WTC11 (cell line): ENCODE data around the gene PODN. TPM values are rescaled to one million over a fixed set of nuclear protein-coding genes. Genes with fewer than 3 reads are reported as not detected.
A peak's percentile ranks its signal among the peaks of the same experiment; 100 is the strongest.

Experiments used
- ATAC-seq: fragments of 200-7000 bp; cut with Tn5 transposase; 2 replicates; pipeline ENCODE4 v1.10.0; 2021; ENCODE audit warnings: mild to moderate bottlenecking, moderate library complexity
- CTCF ChIA-PET: fragments of 300-600 bp; sonication (Branson Sonifier 250); formaldehyde crosslinking; loops from one replicate; lab custom pipeline; 2021; ENCODE audit warnings: antibody characterized with exemption; lab: Charles Lee
- POLR2A ChIA-PET: fragments of 350-600 bp; sonication (Branson Sonifier 250); formaldehyde crosslinking; loops from one replicate; lab custom pipeline; 2021; ENCODE audit warnings: antibody characterized with exemption; lab: Charles Lee
- DNase-seq: peaks from one replicate; pipeline ENCODE4 v3.0.0; 2021; ENCODE audit warnings: low spot score
- H3K27ac Mint-ChIP-seq: 2 replicates; pipeline ENCODE4 v1.8.0; 2021; ENCODE audit warnings: mixed read lengths
- H3K27me3 Mint-ChIP-seq: 2 replicates; pipeline ENCODE4 v1.8.0; 2021; ENCODE audit warnings: low read depth, mild to moderate bottlenecking, moderate library complexity, mixed read lengths
- H3K36me3 Mint-ChIP-seq: 2 replicates; pipeline ENCODE4 v1.8.0; 2021; ENCODE audit warnings: mixed read lengths
- H3K4me1 Mint-ChIP-seq: 2 replicates; pipeline ENCODE4 v1.8.0; 2022; ENCODE audit warnings: mixed read lengths
- H3K4me3 Mint-ChIP-seq: 2 replicates; pipeline ENCODE4 v1.8.0; 2021; ENCODE audit warnings: mild to moderate bottlenecking, moderate library complexity, mixed read lengths
- H3K9me3 Mint-ChIP-seq: 2 replicates; pipeline ENCODE4 v1.8.0; 2021; ENCODE audit warnings: mixed read lengths
- ELF4 ChIP-seq: sonication (generic); formaldehyde crosslinking; IDR thresholded peaks from 2 replicates; pipeline ENCODE4 v1.8.1; 2022; ENCODE audit warnings: low read depth, mild to moderate bottlenecking, moderate library complexity, missing genetic modification reagents
- ESRRA ChIP-seq: sonication (generic); formaldehyde crosslinking; IDR thresholded peaks from 2 replicates; pipeline ENCODE4 v1.8.1; 2022; ENCODE audit warnings: mild to moderate bottlenecking, missing genetic modification reagents, borderline replicate concordance
- FOXK1 ChIP-seq: sonication (generic); formaldehyde crosslinking; IDR thresholded peaks from 2 replicates; pipeline ENCODE4 v1.8.0; 2022; ENCODE audit warnings: mild to moderate bottlenecking, moderate library complexity, missing genetic modification reagents
- NFATC4 ChIP-seq: fragments of 250-450 bp; sonication (Bioruptor Pico); IDR thresholded peaks from 2 replicates; pipeline ENCODE4 v1.9.0; 2021; ENCODE audit warnings: mild to moderate bottlenecking
- PRRX2 ChIP-seq: fragments of 250-450 bp; sonication (Bioruptor Pico); IDR thresholded peaks from 2 replicates; pipeline ENCODE4 v1.8.0; 2021; ENCODE audit warnings: mild to moderate bottlenecking
- SMAD4 ChIP-seq: sonication (generic); formaldehyde crosslinking; IDR thresholded peaks from 2 replicates; pipeline ENCODE4 v1.8.0; 2022; ENCODE audit warnings: mild to moderate bottlenecking, missing genetic modification reagents
- TCF7 ChIP-seq: sonication (generic); formaldehyde crosslinking; IDR thresholded peaks from 2 replicates; pipeline ENCODE4 v1.8.0; 2022; ENCODE audit warnings: mild to moderate bottlenecking, low read depth, missing genetic modification reagents, moderate library complexity
- ZBTB21 ChIP-seq: sonication (generic); formaldehyde crosslinking; IDR thresholded peaks from 2 replicates; pipeline ENCODE4 v1.8.1; 2023; ENCODE audit warnings: mild to moderate bottlenecking, missing genetic modification reagents, borderline replicate concordance
- ZNF232 ChIP-seq: sonication (generic); formaldehyde crosslinking; IDR thresholded peaks from 2 replicates; pipeline ENCODE4 v1.8.0; 2022; ENCODE audit warnings: mild to moderate bottlenecking, missing genetic modification reagents
- ZNF423 ChIP-seq: fragments of 250-450 bp; sonication (Bioruptor Pico); IDR thresholded peaks from 2 replicates; pipeline ENCODE4 v2.1.2; 2022; ENCODE audit warnings: mild to moderate bottlenecking, moderate library complexity
- ZNF671 ChIP-seq: fragments of 250-450 bp; sonication (Bioruptor Pico); IDR thresholded peaks from 2 replicates; pipeline ENCODE4 v1.8.0; 2021; ENCODE audit warnings: mild to moderate bottlenecking
- total RNA-seq: library from RNA; stranded (reverse); gene quantifications from 3 replicates; pipeline ENCODE4 v1.2.3, GENCODE V29; 2021
- TF ChIP-seq, protein P1 (sequence below): sonication (generic); formaldehyde crosslinking; IDR thresholded peaks from 2 replicates; pipeline ENCODE4 v1.8.0; 2022; ENCODE audit warnings: mild to moderate bottlenecking, missing genetic modification reagents
- TF ChIP-seq, protein P2 (sequence below): sonication (generic); formaldehyde crosslinking; IDR thresholded peaks from 2 replicates; pipeline ENCODE4 v1.8.0; 2023; ENCODE audit warnings: missing genetic modification reagents
- TF ChIP-seq, protein P3 (sequence below): fragments of 250-450 bp; sonication (Bioruptor Pico); IDR thresholded peaks from 2 replicates; pipeline ENCODE4 v1.9.0; 2021; ENCODE audit warnings: mild to moderate bottlenecking, borderline replicate concordance
- TF ChIP-seq, protein P4 (sequence below): sonication (generic); formaldehyde crosslinking; IDR thresholded peaks from 2 replicates; pipeline ENCODE4 v1.8.1; 2023; ENCODE audit warnings: mild to moderate bottlenecking, missing genetic modification reagents, moderate library complexity
- TF ChIP-seq, protein P5 (sequence below): sonication (generic); formaldehyde crosslinking; IDR thresholded peaks from 2 replicates; pipeline ENCODE4 v1.8.1; 2022; ENCODE audit warnings: mild to moderate bottlenecking, moderate library complexity, missing genetic modification reagents
- TF ChIP-seq, protein P6 (sequence below): sonication (generic); formaldehyde crosslinking; IDR thresholded peaks from 2 replicates; pipeline ENCODE4 v1.8.1; 2023; ENCODE audit warnings: mild to moderate bottlenecking, missing genetic modification reagents, borderline replicate concordance
- TF ChIP-seq, protein P7 (sequence below): sonication (generic); formaldehyde crosslinking; IDR thresholded peaks from 2 replicates; pipeline ENCODE4 v1.8.0; 2022; ENCODE audit warnings: mild to moderate bottlenecking, missing genetic modification reagents
- TF ChIP-seq, protein P8 (sequence below): fragments of 250-450 bp; sonication (Bioruptor Pico); IDR thresholded peaks from 2 replicates; pipeline ENCODE4 v1.9.0; 2021; ENCODE audit warnings: mild to moderate bottlenecking

The PODN gene
- total RNA-seq, 1 experiment from 2014 or later: 0.48 TPM

DNA sequence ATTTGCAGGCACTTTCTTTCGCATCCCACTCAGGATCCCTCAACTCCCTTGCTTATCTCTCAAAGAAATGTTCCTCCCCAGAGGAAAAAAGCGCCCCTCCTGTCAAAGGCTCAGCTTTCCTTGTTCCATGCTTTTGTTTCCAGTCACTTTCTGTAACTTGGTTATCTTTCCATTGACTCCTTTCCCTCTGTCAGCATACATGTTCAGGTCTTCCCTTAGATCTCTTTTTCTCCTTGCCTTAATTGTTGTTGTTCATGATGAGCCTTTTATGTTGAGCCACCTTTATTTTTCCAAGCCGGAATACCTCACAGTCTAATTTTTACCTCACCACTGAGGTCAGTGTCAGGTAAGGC is 46.5 kb upstream of the PODN start:
- POLR2A ChIA-PET: no interaction called here
- Mint-ChIP-seq H3K27me3 (no peaks in the 10 kb centered on the region; the same call in 1 of the 2 replicates), H3K4me3 (peak overlapping the region; percentile 81), H3K4me1 (peaks cover 12% of the 10 kb centered on the region), H3K27ac (peak overlapping the region; percentile 2), H3K9me3 (no peaks in the 10 kb centered on the region; the same call in 1 of the 2 replicates), H3K36me3 (no peaks in the 10 kb centered on the region)
- CTCF ChIA-PET: interaction anchor here (0.9 to 1.4 kb wide), 5 partner anchors 39 to 167 kb away, joined by 3 to 5 read pairs (median 3); partner anchors contain the start of gene PODN
- TF ChIP-seq ZNF671 (CRISPR knock-in tag) (no peak), PRRX2 (CRISPR knock-in tag) (no peak), TCF7 (CRISPR knock-in tag) (no peak), ESRRA (CRISPR knock-in tag) (no peak)
- TF ChIP-seq, protein P1, sequence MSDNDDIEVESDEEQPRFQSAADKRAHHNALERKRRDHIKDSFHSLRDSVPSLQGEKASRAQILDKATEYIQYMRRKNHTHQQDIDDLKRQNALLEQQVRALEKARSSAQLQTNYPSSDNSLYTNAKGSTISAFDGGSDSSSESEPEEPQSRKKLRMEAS: no peak
- TF ChIP-seq, protein P2, sequence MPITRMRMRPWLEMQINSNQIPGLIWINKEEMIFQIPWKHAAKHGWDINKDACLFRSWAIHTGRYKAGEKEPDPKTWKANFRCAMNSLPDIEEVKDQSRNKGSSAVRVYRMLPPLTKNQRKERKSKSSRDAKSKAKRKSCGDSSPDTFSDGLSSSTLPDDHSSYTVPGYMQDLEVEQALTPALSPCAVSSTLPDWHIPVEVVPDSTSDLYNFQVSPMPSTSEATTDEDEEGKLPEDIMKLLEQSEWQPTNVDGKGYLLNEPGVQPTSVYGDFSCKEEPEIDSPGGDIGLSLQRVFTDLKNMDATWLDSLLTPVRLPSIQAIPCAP (CRISPR knock-in tag): no peak
- TF ChIP-seq, protein P3, sequence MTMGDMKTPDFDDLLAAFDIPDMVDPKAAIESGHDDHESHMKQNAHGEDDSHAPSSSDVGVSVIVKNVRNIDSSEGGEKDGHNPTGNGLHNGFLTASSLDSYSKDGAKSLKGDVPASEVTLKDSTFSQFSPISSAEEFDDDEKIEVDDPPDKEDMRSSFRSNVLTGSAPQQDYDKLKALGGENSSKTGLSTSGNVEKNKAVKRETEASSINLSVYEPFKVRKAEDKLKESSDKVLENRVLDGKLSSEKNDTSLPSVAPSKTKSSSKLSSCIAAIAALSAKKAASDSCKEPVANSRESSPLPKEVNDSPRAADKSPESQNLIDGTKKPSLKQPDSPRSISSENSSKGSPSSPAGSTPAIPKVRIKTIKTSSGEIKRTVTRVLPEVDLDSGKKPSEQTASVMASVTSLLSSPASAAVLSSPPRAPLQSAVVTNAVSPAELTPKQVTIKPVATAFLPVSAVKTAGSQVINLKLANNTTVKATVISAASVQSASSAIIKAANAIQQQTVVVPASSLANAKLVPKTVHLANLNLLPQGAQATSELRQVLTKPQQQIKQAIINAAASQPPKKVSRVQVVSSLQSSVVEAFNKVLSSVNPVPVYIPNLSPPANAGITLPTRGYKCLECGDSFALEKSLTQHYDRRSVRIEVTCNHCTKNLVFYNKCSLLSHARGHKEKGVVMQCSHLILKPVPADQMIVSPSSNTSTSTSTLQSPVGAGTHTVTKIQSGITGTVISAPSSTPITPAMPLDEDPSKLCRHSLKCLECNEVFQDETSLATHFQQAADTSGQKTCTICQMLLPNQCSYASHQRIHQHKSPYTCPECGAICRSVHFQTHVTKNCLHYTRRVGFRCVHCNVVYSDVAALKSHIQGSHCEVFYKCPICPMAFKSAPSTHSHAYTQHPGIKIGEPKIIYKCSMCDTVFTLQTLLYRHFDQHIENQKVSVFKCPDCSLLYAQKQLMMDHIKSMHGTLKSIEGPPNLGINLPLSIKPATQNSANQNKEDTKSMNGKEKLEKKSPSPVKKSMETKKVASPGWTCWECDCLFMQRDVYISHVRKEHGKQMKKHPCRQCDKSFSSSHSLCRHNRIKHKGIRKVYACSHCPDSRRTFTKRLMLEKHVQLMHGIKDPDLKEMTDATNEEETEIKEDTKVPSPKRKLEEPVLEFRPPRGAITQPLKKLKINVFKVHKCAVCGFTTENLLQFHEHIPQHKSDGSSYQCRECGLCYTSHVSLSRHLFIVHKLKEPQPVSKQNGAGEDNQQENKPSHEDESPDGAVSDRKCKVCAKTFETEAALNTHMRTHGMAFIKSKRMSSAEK: no peak
- TF ChIP-seq, protein P4, sequence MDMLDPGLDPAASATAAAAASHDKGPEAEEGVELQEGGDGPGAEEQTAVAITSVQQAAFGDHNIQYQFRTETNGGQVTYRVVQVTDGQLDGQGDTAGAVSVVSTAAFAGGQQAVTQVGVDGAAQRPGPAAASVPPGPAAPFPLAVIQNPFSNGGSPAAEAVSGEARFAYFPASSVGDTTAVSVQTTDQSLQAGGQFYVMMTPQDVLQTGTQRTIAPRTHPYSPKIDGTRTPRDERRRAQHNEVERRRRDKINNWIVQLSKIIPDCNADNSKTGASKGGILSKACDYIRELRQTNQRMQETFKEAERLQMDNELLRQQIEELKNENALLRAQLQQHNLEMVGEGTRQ (CRISPR knock-in tag): no peak
- TF ChIP-seq, protein P5, sequence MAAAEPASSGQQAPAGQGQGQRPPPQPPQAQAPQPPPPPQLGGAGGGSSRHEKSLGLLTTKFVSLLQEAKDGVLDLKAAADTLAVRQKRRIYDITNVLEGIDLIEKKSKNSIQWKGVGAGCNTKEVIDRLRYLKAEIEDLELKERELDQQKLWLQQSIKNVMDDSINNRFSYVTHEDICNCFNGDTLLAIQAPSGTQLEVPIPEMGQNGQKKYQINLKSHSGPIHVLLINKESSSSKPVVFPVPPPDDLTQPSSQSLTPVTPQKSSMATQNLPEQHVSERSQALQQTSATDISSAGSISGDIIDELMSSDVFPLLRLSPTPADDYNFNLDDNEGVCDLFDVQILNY: no peak
- TF ChIP-seq, protein P6, sequence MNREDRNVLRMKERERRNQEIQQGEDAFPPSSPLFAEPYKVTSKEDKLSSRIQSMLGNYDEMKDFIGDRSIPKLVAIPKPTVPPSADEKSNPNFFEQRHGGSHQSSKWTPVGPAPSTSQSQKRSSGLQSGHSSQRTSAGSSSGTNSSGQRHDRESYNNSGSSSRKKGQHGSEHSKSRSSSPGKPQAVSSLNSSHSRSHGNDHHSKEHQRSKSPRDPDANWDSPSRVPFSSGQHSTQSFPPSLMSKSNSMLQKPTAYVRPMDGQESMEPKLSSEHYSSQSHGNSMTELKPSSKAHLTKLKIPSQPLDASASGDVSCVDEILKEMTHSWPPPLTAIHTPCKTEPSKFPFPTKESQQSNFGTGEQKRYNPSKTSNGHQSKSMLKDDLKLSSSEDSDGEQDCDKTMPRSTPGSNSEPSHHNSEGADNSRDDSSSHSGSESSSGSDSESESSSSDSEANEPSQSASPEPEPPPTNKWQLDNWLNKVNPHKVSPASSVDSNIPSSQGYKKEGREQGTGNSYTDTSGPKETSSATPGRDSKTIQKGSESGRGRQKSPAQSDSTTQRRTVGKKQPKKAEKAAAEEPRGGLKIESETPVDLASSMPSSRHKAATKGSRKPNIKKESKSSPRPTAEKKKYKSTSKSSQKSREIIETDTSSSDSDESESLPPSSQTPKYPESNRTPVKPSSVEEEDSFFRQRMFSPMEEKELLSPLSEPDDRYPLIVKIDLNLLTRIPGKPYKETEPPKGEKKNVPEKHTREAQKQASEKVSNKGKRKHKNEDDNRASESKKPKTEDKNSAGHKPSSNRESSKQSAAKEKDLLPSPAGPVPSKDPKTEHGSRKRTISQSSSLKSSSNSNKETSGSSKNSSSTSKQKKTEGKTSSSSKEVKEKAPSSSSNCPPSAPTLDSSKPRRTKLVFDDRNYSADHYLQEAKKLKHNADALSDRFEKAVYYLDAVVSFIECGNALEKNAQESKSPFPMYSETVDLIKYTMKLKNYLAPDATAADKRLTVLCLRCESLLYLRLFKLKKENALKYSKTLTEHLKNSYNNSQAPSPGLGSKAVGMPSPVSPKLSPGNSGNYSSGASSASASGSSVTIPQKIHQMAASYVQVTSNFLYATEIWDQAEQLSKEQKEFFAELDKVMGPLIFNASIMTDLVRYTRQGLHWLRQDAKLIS: no peak
- ATAC-seq (no peak), DNase-seq (no peak)

DNA sequence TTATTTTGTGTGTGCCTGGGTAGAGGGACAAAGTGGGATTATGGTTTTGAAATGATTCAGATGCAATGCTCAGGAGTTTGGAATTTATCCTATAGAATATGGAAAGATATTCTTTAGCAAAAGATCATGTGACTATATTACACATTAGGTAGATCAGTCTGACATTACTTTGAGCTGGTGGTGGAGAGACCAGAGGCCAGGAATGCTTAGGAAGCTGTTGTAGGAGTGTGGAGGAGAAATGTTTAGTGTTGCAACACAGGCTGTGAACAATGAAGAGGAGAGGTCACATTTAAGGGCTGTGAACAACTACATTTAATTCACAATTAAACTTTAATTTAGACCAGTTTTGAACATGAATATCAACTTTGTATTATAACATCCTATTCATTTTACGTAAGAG is 45.3 kb upstream of the PODN start:
- CTCF ChIA-PET: no interaction called here
- Mint-ChIP-seq H3K27me3 (no peaks in the 10 kb centered on the region; the same call in 1 of the 2 replicates), H3K27ac (no peak overlapping the region), H3K36me3 (no peaks in the 10 kb centered on the region), H3K9me3 (no peaks in the 10 kb centered on the region), H3K4me1 (peaks cover 12% of the 10 kb centered on the region), H3K4me3 (no peak overlapping the region)
- TF ChIP-seq, protein P7, sequence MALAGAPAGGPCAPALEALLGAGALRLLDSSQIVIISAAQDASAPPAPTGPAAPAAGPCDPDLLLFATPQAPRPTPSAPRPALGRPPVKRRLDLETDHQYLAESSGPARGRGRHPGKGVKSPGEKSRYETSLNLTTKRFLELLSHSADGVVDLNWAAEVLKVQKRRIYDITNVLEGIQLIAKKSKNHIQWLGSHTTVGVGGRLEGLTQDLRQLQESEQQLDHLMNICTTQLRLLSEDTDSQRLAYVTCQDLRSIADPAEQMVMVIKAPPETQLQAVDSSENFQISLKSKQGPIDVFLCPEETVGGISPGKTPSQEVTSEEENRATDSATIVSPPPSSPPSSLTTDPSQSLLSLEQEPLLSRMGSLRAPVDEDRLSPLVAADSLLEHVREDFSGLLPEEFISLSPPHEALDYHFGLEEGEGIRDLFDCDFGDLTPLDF (CRISPR knock-in tag): no peak
- TF ChIP-seq ELF4 (CRISPR knock-in tag) (no peak), ZNF232 (CRISPR knock-in tag) (no peak), SMAD4 (no peak), ZNF423 (no peak), FOXK1 (CRISPR knock-in tag) (no peak), NFATC4 (CRISPR knock-in tag) (no peak), ZBTB21 (CRISPR knock-in tag) (no peak)
- TF ChIP-seq, protein P8, sequence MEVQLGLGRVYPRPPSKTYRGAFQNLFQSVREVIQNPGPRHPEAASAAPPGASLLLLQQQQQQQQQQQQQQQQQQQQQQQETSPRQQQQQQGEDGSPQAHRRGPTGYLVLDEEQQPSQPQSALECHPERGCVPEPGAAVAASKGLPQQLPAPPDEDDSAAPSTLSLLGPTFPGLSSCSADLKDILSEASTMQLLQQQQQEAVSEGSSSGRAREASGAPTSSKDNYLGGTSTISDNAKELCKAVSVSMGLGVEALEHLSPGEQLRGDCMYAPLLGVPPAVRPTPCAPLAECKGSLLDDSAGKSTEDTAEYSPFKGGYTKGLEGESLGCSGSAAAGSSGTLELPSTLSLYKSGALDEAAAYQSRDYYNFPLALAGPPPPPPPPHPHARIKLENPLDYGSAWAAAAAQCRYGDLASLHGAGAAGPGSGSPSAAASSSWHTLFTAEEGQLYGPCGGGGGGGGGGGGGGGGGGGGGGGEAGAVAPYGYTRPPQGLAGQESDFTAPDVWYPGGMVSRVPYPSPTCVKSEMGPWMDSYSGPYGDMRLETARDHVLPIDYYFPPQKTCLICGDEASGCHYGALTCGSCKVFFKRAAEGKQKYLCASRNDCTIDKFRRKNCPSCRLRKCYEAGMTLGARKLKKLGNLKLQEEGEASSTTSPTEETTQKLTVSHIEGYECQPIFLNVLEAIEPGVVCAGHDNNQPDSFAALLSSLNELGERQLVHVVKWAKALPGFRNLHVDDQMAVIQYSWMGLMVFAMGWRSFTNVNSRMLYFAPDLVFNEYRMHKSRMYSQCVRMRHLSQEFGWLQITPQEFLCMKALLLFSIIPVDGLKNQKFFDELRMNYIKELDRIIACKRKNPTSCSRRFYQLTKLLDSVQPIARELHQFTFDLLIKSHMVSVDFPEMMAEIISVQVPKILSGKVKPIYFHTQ (CRISPR knock-in tag): no peak
- ATAC-seq (no peak), DNase-seq (no peak)
- POLR2A ChIA-PET: no interaction called here
